Tibial nerve (tissue), 4 donors: ENCODE data around the gene RBMS3.

Experiments
- CTCF ChIP-seq, 5 experiments: fragments of 200-600 bp in 3 of 5; fragments of 450-650 bp in 2 of 5; sonication (generic) in 3 of 5; IDR thresholded peaks; one replicate each; pipeline ENCODE4 v1.5.1; 2016 to 2019; ENCODE audit warnings: antibody characterized with exemption in 5 of 5, mild to moderate bottlenecking in 3 of 5, moderate library complexity in 2 of 5
- EP300 ChIP-seq, 2 donors: sonication (generic); formaldehyde crosslinking; IDR thresholded peaks; one replicate each; pipeline ENCODE4 v1.6.1; 2017; ENCODE audit warnings: antibody characterized with exemption in 2 of 2, mild to moderate bottlenecking in 1 of 2
- POLR2A ChIP-seq, 2 donors: fragments of 450-650 bp; IDR thresholded peaks; one replicate each; pipeline ENCODE4 v1.6.1; 2017; ENCODE audit warnings: antibody characterized with exemption in 2 of 2, mild to moderate bottlenecking in 2 of 2, moderate library complexity in 2 of 2

GRCh38 chr3:29335943-29336342 is 55.1 kb downstream of the RBMS3 start:
- TF ChIP-seq CTCF (IDR thresholded peaks at IDR 0.05) (no peak), POLR2A (IDR thresholded peaks at IDR 0.05) (no peak), EP300 (IDR thresholded peaks at IDR 0.05) (no peak)
